ENCODE measurements around the gene SASH1. TPM values are rescaled to one million over a fixed set of nuclear protein-coding genes. Genes with fewer than 3 reads are reported as not detected.

The SASH1 gene
- total RNA-seq, 1 donor = 39.7 TPM

- TF ChIP-seq CTCF (IDR thresholded peaks at IDR 0.05; ENCODE audit: insufficient read depth, low read depth, low read length) = no peak
- DNase-seq (ENCODE audit: low read depth) = no peak
- no peak overlapping the region for H3K4me3 ChIP-seq (ENCODE audit: low read depth, low read length)
Observed at GRCh38 chr6:148416330-148416965, 73.8 kb downstream of the SASH1 start.

- TF ChIP-seq CTCF (IDR thresholded peaks at IDR 0.05; ENCODE audit: insufficient read depth, low read depth, low read length) = no peak
- H3K4me3 ChIP-seq (ENCODE audit: low read depth, low read length) = no peak overlapping the region
- DNase-seq (ENCODE audit: low read depth) = no peak
Observed at GRCh38 chr6:148417045-148417444, 74.4 kb downstream of the SASH1 start.

GRCh38 chr6:148419430-148419829, 76.8 kb downstream of the SASH1 start:
- TF ChIP-seq CTCF (IDR thresholded peaks at IDR 0.05; ENCODE audit: insufficient read depth, low read depth, low read length) = no peak
- no peak for DNase-seq (ENCODE audit: low read depth)

GRCh38 chr6:148422085-148422484, 79.4 kb downstream of the SASH1 start:
- TF ChIP-seq CTCF (IDR thresholded peaks at IDR 0.05; ENCODE audit: insufficient read depth, low read depth, low read length) = no peak
- DNase-seq (ENCODE audit: low read depth) = no peak
- no peak overlapping the region for H3K4me3 ChIP-seq (ENCODE audit: low read depth, low read length)

More at GRCh38 chr6:148419430-148419829, 76.8 kb downstream of the SASH1 start:
- H3K4me3 ChIP-seq (ENCODE audit: low read depth, low read length) = no peak overlapping the region

- no peak overlapping the region for H3K4me3 ChIP-seq (ENCODE audit: low read depth, low read length)
- no peak for TF ChIP-seq CTCF (IDR thresholded peaks at IDR 0.05; ENCODE audit: insufficient read depth, low read depth, low read length)
- DNase-seq (ENCODE audit: low read depth) = no peak
Observed at GRCh38 chr6:148423133-148423532, 80.5 kb downstream of the SASH1 start.

- TF ChIP-seq CTCF (IDR thresholded peaks at IDR 0.05; ENCODE audit: insufficient read depth, low read depth, low read length) = no peak
- DNase-seq (ENCODE audit: low read depth) = no peak
- H3K4me3 ChIP-seq (ENCODE audit: low read depth, low read length) = no peak overlapping the region
Observed at GRCh38 chr6:148423601-148424270, 81.1 kb downstream of the SASH1 start.
